Erythroblast (primary cell): ENCODE measurements around the gene GPR149.

ENCODE experiments used
- GATA1 ChIP-seq: IDR thresholded peaks from 2 replicates; pipeline ENCODE4 v1.6.1; 2011; ENCODE audit warnings: low read depth, mild to moderate bottlenecking, control low read depth, low read length, moderate library complexity
- POLR2A ChIP-seq: IDR thresholded peaks from 2 replicates; pipeline ENCODE4 v1.6.1; 2011; ENCODE audit warnings: mild to moderate bottlenecking, low read length

- TF ChIP-seq POLR2A = no peak
- no peak for TF ChIP-seq GATA1
Observed at GRCh38 chr3:154427685-154428285, 2.2 kb downstream of the GPR149 start.
